NCI-H510A treated with DMSO at 0.1 percent for 48 hours (cell line): ENCODE data around the gene P2RX4.
"Not testable (repeated sequence)": the region's sequence is repeated elsewhere in the genome, so short reads cannot be mapped to it uniquely, and the experiment has no call there.

Experiments used
- DNase-seq: peaks from one replicate; lab custom pipeline; 2025; lab: John Stamatoyannopoulos, UW

The P2RX4 gene

GRCh38 chr12:121245031-121245430 lies 35.1 kb downstream of the P2RX4 start:
- DNase-seq, result no peak

GRCh38 chr12:121245951-121246350 lies 36.0 kb downstream of the P2RX4 start:
- DNase-seq, result no peak

- no peak for DNase-seq
Observed at GRCh38 chr12:121246893-121247557, 37.1 kb downstream of the P2RX4 start.

GRCh38 chr12:121248622-121249021 lies 38.7 kb downstream of the P2RX4 start:
- DNase-seq, result no peak

- no peak for DNase-seq
Observed at GRCh38 chr12:121250359-121250758, 40.4 kb downstream of the P2RX4 start.

- no peak for DNase-seq
Observed at GRCh38 chr12:121251838-121252237, 41.9 kb downstream of the P2RX4 start.

- DNase-seq, result no peak
Observed at GRCh38 chr12:121252712-121253345, 42.9 kb downstream of the P2RX4 start.

GRCh38 chr12:121253638-121254335 lies 43.9 kb downstream of the P2RX4 start:
- no peak for DNase-seq

GRCh38 chr12:121255433-121255832 lies 45.5 kb downstream of the P2RX4 start:
- no peak for DNase-seq

- not testable (repeated sequence) for DNase-seq
Observed at GRCh38 chr12:121257704-121258449, 47.9 kb downstream of the P2RX4 start.

- DNase-seq, result no peak
Observed at GRCh38 chr12:121259074-121259473, 49.1 kb downstream of the P2RX4 start.

GRCh38 chr12:121260091-121260490 lies 50.2 kb downstream of the P2RX4 start:
- no peak for DNase-seq

GRCh38 chr12:121261398-121261797 lies 51.5 kb downstream of the P2RX4 start:
- DNase-seq, result no peak

- DNase-seq, result no peak
Observed at GRCh38 chr12:121263206-121263935, 53.4 kb downstream of the P2RX4 start.

- no peak for DNase-seq
Observed at GRCh38 chr12:121264135-121264534, 54.2 kb downstream of the P2RX4 start.

GRCh38 chr12:121264951-121265515 lies 55.1 kb downstream of the P2RX4 start:
- DNase-seq, result no peak

GRCh38 chr12:121267822-121268221 lies 57.9 kb downstream of the P2RX4 start:
- no peak for DNase-seq

- no peak for DNase-seq
Observed at GRCh38 chr12:121273364-121273896, 63.5 kb downstream of the P2RX4 start.

GRCh38 chr12:121274036-121274763 lies 64.3 kb downstream of the P2RX4 start:
- DNase-seq, result no peak

GRCh38 chr12:121277374-121277759 lies 67.4 kb downstream of the P2RX4 start:
- no peak for DNase-seq
